Liver (tissue), 9 donors: ENCODE results near the gene RAD51B. TPM values are rescaled to one million over a fixed set of nuclear protein-coding genes. Genes with fewer than 3 reads are reported as not detected.

Experiments used
- DNase-seq: peaks from one replicate; pipeline ENCODE4 v3.0.0-alpha.2; 2017; ENCODE audit warnings: low spot score
- H3K27ac ChIP-seq, 2 donors: one replicate each; pipeline ENCODE4 v1.7.0; 2013; ENCODE audit warnings: inconsistent platforms in 2 of 2, low read length in 2 of 2, control low read depth in 1 of 2, low read depth in 1 of 2, mild to moderate bottlenecking in 1 of 2
- H3K27me3 ChIP-seq, 4 donors: one replicate each; pipeline versions ENCODE4 v1.6.1 to v1.7.0; 2013; ENCODE audit warnings: low read length in 3 of 4, inconsistent platforms in 1 of 4, mild to moderate bottlenecking in 1 of 4, moderate library complexity in 1 of 4; ENCODE audit not compliant: control insufficient read depth in 4 of 4, insufficient read depth in 4 of 4
- H3K36me3 ChIP-seq, 4 donors: one replicate each; pipeline versions ENCODE4 v1.6.1 to v1.7.0; 2013; ENCODE audit warnings: low read length in 3 of 4, mild to moderate bottlenecking in 3 of 4, low read depth in 1 of 4, moderate library complexity in 1 of 4; ENCODE audit not compliant: control insufficient read depth in 4 of 4, insufficient read depth in 3 of 4
- H3K4me1 ChIP-seq, 4 donors: one replicate each; pipeline versions ENCODE4 v1.6.1 to v1.7.0; 2013; ENCODE audit warnings: low read length in 3 of 4, mild to moderate bottlenecking in 3 of 4, moderate library complexity in 1 of 4; ENCODE audit not compliant: control insufficient read depth in 4 of 4, insufficient read depth in 4 of 4
- H3K4me3 ChIP-seq, 3 donors: one replicate each; pipeline versions ENCODE4 v1.6.1 to v1.7.0; 2013; ENCODE audit warnings: low read length in 3 of 3, control low read depth in 1 of 3, low read depth in 1 of 3, mild to moderate bottlenecking in 1 of 3
- H3K9ac ChIP-seq, 2 donors: one replicate each; pipeline ENCODE4 v1.7.0; 2013; ENCODE audit warnings: low read length in 2 of 2, mild to moderate bottlenecking in 2 of 2, moderate library complexity in 2 of 2, control low read depth in 1 of 2, low read depth in 1 of 2
- H3K9me3 ChIP-seq, 4 donors: one replicate each; pipeline versions ENCODE4 v1.6.1 to v1.7.0; 2013; ENCODE audit warnings: low read length in 3 of 4; ENCODE audit not compliant: control insufficient read depth in 4 of 4
- EGR1 ChIP-seq, 2 donors: IDR thresholded peaks; 2 replicates each; pipeline ENCODE4 v1.6.1; 2016 to 2018; ENCODE audit warnings: antibody characterized with exemption in 2 of 2, low read depth in 2 of 2
- FOXA1 ChIP-seq: IDR thresholded peaks from 2 replicates; pipeline ENCODE4 v1.6.1; 2016; ENCODE audit warnings: antibody characterized with exemption
- FOXA2 ChIP-seq: IDR thresholded peaks from 2 replicates; pipeline ENCODE4 v1.6.1; 2016; ENCODE audit warnings: antibody characterized with exemption
- GABPA ChIP-seq, 2 donors: IDR thresholded peaks in 1 of 2; conservative IDR thresholded peaks in 1 of 2; 2 replicates each; pipeline ENCODE4 v1.6.1; 2016; ENCODE audit warnings: antibody characterized with exemption in 2 of 2, mild to moderate bottlenecking in 1 of 2, moderate library complexity in 1 of 2
- HNF4A ChIP-seq, 2 donors: conservative IDR thresholded peaks; 2 replicates each; pipeline ENCODE4 v1.6.1; 2016; ENCODE audit warnings: antibody characterized with exemption in 2 of 2, mild to moderate bottlenecking in 2 of 2
- HNF4G ChIP-seq: IDR thresholded peaks from 2 replicates; pipeline ENCODE4 v1.6.1; 2016; ENCODE audit warnings: antibody characterized with exemption
- JUND ChIP-seq, 2 donors: IDR thresholded peaks; 2 replicates each; pipeline ENCODE4 v1.6.1; 2016; ENCODE audit warnings: antibody characterized with exemption in 2 of 2
- NR2F2 ChIP-seq: IDR thresholded peaks from 2 replicates; pipeline ENCODE4 v1.6.1; 2016; ENCODE audit warnings: antibody characterized with exemption
- RAD21 ChIP-seq, 2 donors: IDR thresholded peaks; 2 replicates each; pipeline ENCODE4 v1.6.1; 2016; ENCODE audit warnings: antibody characterized with exemption in 2 of 2, mild to moderate bottlenecking in 2 of 2
- RXRA ChIP-seq, 2 donors: IDR thresholded peaks; 2 replicates each; pipeline ENCODE4 v1.6.1; 2017 to 2018; ENCODE audit warnings: antibody characterized with exemption in 2 of 2, mild to moderate bottlenecking in 1 of 2
- SP1 ChIP-seq: IDR thresholded peaks from 2 replicates; pipeline ENCODE4 v1.6.1; 2018; ENCODE audit warnings: antibody characterized with exemption, mild to moderate bottlenecking
- TAF1 ChIP-seq: conservative IDR thresholded peaks from 2 replicates; pipeline ENCODE4 v1.6.1; 2016; ENCODE audit warnings: antibody characterized with exemption, mild to moderate bottlenecking
- YY1 ChIP-seq: IDR thresholded peaks from 2 replicates; pipeline ENCODE4 v1.6.1; 2016; ENCODE audit warnings: antibody characterized with exemption, mild to moderate bottlenecking
- WGBS: extraction: QIAGEN DNeasy Blood & Tissue Kit; methylation state at CpG from one replicate; pipeline ENCODE4 v1.1.7; 2013; 5-methylcytosine and 5-hydroxymethylcytosine counted together
- polyA plus RNA-seq, 2 donors: library from polyadenylated mRNA; stranded (reverse) in 1 of 2; unstranded in 1 of 2; fragments of 200-250 nt in 1 of 2; fragments of >200 nt in 1 of 2; fragmentation: Nextera tagmentation in 1 of 2; extraction: Ambion mirVana in 1 of 2; gene quantifications; one replicate each; pipeline versions ENCODE4 v1.2.1 to v1.2.3, GENCODE V29; 2013 to 2015
- total RNA-seq, 2 donors: library from RNA; depleted of rRNA; stranded (reverse); fragments of >200 nt; gene quantifications; one replicate each; pipeline ENCODE4 v1.2.3, GENCODE V29; 2014
- TF ChIP-seq, protein P1 (sequence below): IDR thresholded peaks from 2 replicates; pipeline ENCODE4 v1.6.1; 2016; ENCODE audit warnings: antibody characterized with exemption, mild to moderate bottlenecking
- TF ChIP-seq, protein P2 (sequence below): IDR thresholded peaks from 2 replicates; pipeline ENCODE4 v1.6.1; 2016; ENCODE audit warnings: antibody characterized with exemption
- TF ChIP-seq, protein P3 (sequence below): IDR thresholded peaks from 2 replicates; pipeline ENCODE4 v1.6.1; 2016; ENCODE audit warnings: antibody characterized with exemption
- TF ChIP-seq, protein P4 (sequence below): fragments of 150-350 bp; IDR thresholded peaks from 2 replicates; pipeline ENCODE4 v1.5.1; 2017; ENCODE audit warnings: improper control_type of control experiment, low read depth, low read length; ENCODE audit not compliant: missing input control
- TF ChIP-seq, protein P5 (sequence below): IDR thresholded peaks from 2 replicates; pipeline ENCODE4 v1.6.1; 2016; ENCODE audit warnings: antibody characterized with exemption
- donor health status: healthy.
- donor health status: healthy.
- donor health status: healthy.
- donor health status: healthy.
- donor health status: healthy.

RAD51B gene
- total and polyA plus RNA-seq, 4 donors = 0.81 to 12.9 (median 2.4) TPM

DNA sequence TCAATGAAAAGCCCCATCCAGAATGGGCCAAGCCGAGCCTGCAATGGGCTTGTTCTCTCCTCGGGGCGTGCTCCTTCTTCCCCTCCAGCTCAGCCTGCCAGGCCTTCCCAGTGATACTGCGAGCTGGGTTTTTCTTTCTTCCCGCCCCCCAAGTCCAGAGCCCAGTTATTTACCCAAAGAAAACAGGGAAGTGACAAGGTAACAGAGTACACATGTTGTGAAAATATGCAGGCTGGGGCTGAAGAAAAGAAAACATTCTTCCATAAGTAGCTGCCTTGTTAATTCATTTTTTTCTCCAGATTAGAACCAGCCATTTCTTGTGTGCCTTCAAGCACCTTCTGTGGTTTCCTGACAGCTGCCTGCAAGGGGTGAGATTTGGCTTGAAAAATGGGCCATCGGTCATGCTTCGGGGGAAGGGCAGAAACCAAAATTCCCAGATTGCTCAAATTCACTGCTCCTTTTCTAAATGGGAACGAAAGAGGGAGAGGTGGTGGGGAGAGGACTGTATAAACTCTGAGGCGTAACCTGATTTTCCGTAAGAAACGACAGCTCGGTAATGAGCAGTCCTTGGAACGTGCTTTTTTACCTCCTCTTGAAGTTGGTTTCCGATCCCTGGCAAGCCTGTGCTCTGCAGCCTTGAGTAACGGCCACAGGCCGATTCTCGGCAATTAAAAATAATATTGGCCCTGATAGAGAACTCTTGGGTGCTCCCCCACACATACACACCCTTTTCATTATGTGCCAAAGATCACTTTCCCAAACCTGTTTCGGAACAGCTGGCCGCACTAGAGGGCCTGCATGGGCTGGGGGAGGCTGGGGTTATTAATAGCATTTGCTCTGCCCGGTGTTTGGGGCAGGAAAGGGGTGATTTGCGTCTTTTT is 743.9 kb downstream of the RAD51B start:
- peak overlapping the region in 1 of 2 donors; percentile 73 for H3K9ac ChIP-seq
- no peaks in the 10 kb centered on the region for H3K36me3 ChIP-seq
- H3K27ac ChIP-seq = peak overlapping the region; percentile 73 to 85
- TF ChIP-seq RXRA (IDR thresholded peaks at IDR 0.05) = peak; percentile 43 to 61
- no peak for TF ChIP-seq TAF1
- TF ChIP-seq, protein P1, sequence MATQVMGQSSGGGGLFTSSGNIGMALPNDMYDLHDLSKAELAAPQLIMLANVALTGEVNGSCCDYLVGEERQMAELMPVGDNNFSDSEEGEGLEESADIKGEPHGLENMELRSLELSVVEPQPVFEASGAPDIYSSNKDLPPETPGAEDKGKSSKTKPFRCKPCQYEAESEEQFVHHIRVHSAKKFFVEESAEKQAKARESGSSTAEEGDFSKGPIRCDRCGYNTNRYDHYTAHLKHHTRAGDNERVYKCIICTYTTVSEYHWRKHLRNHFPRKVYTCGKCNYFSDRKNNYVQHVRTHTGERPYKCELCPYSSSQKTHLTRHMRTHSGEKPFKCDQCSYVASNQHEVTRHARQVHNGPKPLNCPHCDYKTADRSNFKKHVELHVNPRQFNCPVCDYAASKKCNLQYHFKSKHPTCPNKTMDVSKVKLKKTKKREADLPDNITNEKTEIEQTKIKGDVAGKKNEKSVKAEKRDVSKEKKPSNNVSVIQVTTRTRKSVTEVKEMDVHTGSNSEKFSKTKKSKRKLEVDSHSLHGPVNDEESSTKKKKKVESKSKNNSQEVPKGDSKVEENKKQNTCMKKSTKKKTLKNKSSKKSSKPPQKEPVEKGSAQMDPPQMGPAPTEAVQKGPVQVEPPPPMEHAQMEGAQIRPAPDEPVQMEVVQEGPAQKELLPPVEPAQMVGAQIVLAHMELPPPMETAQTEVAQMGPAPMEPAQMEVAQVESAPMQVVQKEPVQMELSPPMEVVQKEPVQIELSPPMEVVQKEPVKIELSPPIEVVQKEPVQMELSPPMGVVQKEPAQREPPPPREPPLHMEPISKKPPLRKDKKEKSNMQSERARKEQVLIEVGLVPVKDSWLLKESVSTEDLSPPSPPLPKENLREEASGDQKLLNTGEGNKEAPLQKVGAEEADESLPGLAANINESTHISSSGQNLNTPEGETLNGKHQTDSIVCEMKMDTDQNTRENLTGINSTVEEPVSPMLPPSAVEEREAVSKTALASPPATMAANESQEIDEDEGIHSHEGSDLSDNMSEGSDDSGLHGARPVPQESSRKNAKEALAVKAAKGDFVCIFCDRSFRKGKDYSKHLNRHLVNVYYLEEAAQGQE = no peak
- TF ChIP-seq HNF4A (conservative IDR thresholded peaks at IDR 0.05) = peak; percentile 26 to 39
- TF ChIP-seq HNF4G = no peak
- TF ChIP-seq FOXA1 = peak; percentile 30
- TF ChIP-seq JUND (IDR thresholded peaks at IDR 0.05) = peak in 1 of 2 donors; percentile 18
- TF ChIP-seq, protein P2, sequence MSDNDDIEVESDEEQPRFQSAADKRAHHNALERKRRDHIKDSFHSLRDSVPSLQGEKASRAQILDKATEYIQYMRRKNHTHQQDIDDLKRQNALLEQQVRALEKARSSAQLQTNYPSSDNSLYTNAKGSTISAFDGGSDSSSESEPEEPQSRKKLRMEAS = no peak
- TF ChIP-seq, protein P3, sequence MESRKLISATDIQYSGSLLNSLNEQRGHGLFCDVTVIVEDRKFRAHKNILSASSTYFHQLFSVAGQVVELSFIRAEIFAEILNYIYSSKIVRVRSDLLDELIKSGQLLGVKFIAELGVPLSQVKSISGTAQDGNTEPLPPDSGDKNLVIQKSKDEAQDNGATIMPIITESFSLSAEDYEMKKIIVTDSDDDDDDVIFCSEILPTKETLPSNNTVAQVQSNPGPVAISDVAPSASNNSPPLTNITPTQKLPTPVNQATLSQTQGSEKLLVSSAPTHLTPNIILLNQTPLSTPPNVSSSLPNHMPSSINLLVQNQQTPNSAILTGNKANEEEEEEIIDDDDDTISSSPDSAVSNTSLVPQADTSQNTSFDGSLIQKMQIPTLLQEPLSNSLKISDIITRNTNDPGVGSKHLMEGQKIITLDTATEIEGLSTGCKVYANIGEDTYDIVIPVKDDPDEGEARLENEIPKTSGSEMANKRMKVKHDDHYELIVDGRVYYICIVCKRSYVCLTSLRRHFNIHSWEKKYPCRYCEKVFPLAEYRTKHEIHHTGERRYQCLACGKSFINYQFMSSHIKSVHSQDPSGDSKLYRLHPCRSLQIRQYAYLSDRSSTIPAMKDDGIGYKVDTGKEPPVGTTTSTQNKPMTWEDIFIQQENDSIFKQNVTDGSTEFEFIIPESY = no peak
- TF ChIP-seq EGR1 (IDR thresholded peaks at IDR 0.05; ENCODE audit: low read depth in 2 of 2) = no peak
- peak; percentile 57 for TF ChIP-seq FOXA2
- no peak for TF ChIP-seq GABPA (IDR thresholded peaks at IDR 0.05 in 1 of 2, conservative IDR thresholded peaks at IDR 0.05 in 1 of 2)
- peak in 1 of 2 donors; percentile 50 for TF ChIP-seq RAD21 (IDR thresholded peaks at IDR 0.05)
- TF ChIP-seq, protein P4, sequence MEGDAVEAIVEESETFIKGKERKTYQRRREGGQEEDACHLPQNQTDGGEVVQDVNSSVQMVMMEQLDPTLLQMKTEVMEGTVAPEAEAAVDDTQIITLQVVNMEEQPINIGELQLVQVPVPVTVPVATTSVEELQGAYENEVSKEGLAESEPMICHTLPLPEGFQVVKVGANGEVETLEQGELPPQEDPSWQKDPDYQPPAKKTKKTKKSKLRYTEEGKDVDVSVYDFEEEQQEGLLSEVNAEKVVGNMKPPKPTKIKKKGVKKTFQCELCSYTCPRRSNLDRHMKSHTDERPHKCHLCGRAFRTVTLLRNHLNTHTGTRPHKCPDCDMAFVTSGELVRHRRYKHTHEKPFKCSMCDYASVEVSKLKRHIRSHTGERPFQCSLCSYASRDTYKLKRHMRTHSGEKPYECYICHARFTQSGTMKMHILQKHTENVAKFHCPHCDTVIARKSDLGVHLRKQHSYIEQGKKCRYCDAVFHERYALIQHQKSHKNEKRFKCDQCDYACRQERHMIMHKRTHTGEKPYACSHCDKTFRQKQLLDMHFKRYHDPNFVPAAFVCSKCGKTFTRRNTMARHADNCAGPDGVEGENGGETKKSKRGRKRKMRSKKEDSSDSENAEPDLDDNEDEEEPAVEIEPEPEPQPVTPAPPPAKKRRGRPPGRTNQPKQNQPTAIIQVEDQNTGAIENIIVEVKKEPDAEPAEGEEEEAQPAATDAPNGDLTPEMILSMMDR = no peak
- TF ChIP-seq SP1 = peak; percentile 68
- TF ChIP-seq NR2F2 = no peak
- TF ChIP-seq, protein P5, sequence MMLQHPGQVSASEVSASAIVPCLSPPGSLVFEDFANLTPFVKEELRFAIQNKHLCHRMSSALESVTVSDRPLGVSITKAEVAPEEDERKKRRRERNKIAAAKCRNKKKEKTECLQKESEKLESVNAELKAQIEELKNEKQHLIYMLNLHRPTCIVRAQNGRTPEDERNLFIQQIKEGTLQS = no peak
- no peak for TF ChIP-seq YY1
- WGBS = 32% methylated on average over 21 of the region's 21 CpGs
- no peak overlapping the region for H3K4me3 ChIP-seq
- DNase-seq = no peak
- H3K9me3 ChIP-seq = no peaks in the 10 kb centered on the region
- peaks cover 11 to 51% (median 35%) of the 10 kb centered on the region in 4 donors for H3K4me1 ChIP-seq
- H3K27me3 ChIP-seq = no peaks in the 10 kb centered on the region
